Uterus (tissue), 2 donors: ENCODE results near the gene HS6ST1.

Source experiments
- POLR2A ChIP-seq, 2 donors: fragments of 450-650 bp; IDR thresholded peaks; one replicate each; pipeline ENCODE4 v1.6.1; 2016; ENCODE audit warnings: antibody characterized with exemption in 2 of 2, mild to moderate bottlenecking in 1 of 2, moderate library complexity in 1 of 2
- TF ChIP-seq, protein P1 (sequence below), 4 experiments: fragments of 200-600 bp in 2 of 4; fragments of 450-650 bp in 2 of 4; sonication (generic) in 2 of 4; IDR thresholded peaks; one replicate each; pipeline ENCODE4 v1.5.1; 2016 to 2019; ENCODE audit warnings: antibody characterized with exemption in 4 of 4, mild to moderate bottlenecking in 2 of 4, moderate library complexity in 1 of 4

DNA sequence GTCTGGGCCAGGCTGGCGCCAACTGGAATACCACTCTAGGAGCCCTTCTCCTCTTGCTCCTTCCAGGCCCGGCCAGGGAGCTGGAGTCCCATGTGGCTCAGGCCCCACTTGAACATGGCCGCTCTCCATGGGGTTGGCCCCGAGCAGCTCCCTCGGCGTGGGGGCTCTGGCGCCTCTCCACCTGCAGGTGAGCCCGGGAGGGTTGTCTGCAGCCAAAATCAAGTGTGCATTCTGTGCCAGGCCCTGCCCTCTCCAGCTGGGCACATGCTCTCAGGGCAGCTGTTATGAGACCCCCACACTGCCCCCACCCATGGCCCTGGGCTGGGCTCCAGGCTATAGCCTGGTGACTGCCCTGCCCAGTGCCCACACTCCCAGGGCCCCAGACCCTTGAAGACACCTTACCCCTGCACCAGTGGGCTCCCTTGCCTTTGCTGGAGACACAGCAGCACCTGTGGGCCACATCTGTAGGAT is 45.8 kb upstream of the HS6ST1 start:
- TF ChIP-seq, protein P1, sequence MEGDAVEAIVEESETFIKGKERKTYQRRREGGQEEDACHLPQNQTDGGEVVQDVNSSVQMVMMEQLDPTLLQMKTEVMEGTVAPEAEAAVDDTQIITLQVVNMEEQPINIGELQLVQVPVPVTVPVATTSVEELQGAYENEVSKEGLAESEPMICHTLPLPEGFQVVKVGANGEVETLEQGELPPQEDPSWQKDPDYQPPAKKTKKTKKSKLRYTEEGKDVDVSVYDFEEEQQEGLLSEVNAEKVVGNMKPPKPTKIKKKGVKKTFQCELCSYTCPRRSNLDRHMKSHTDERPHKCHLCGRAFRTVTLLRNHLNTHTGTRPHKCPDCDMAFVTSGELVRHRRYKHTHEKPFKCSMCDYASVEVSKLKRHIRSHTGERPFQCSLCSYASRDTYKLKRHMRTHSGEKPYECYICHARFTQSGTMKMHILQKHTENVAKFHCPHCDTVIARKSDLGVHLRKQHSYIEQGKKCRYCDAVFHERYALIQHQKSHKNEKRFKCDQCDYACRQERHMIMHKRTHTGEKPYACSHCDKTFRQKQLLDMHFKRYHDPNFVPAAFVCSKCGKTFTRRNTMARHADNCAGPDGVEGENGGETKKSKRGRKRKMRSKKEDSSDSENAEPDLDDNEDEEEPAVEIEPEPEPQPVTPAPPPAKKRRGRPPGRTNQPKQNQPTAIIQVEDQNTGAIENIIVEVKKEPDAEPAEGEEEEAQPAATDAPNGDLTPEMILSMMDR (IDR thresholded peaks at IDR 0.05), result no peak
- no peak for TF ChIP-seq POLR2A (IDR thresholded peaks at IDR 0.05)
